Psoas muscle (tissue), 8 donors: ENCODE data around the gene RACGAP1. TPM values are rescaled to one million over a fixed set of nuclear protein-coding genes. Genes with fewer than 3 reads are reported as not detected.

ENCODE experiments used
- ATAC-seq, 4 donors: fragments of 200-7000 bp; cut with Tn5 transposase; one replicate each; pipeline ENCODE4 v1.9.1; 2020; ENCODE audit warnings: moderate library complexity in 3 of 4, mild to moderate bottlenecking in 2 of 4
- DNase-seq, 2 donors: peaks; one replicate each; pipeline ENCODE4 v3.0.0-alpha.2; 2020
- H3K27ac ChIP-seq: fragments of 200-600 bp; one replicate; pipeline ENCODE4 v1.8.0; 2022
- H3K27me3 ChIP-seq, 3 donors: fragments of 200-600 bp in 1 of 3; one replicate each; pipeline versions ENCODE4 v1.6.1 to v1.8.0; 2013 to 2022; ENCODE audit warnings: low read length in 2 of 3, mild to moderate bottlenecking in 2 of 3, moderate library complexity in 1 of 3; ENCODE audit not compliant: insufficient read depth in 3 of 3
- H3K36me3 ChIP-seq, 2 donors: fragments of 200-600 bp in 1 of 2; one replicate each; pipeline versions ENCODE4 v1.6.1 to v1.8.0; 2013 to 2022; ENCODE audit warnings: low read depth in 1 of 2, mild to moderate bottlenecking in 1 of 2, moderate library complexity in 1 of 2; ENCODE audit not compliant: insufficient read depth in 1 of 2
- H3K4me1 ChIP-seq: fragments of 200-600 bp; one replicate; pipeline ENCODE4 v1.8.0; 2022
- H3K4me3 ChIP-seq: fragments of 200-600 bp; one replicate; pipeline ENCODE4 v1.8.0; 2022; ENCODE audit warnings: mild to moderate bottlenecking
- H3K9me3 ChIP-seq: fragments of 200-600 bp; one replicate; pipeline ENCODE4 v1.8.0; 2022
- CTCF ChIP-seq: fragments of 200-600 bp; IDR thresholded peaks from one replicate; pipeline ENCODE4 v1.8.0; 2022; ENCODE audit warnings: antibody characterized with exemption
- WGBS, 3 donors: extraction: QIAGEN DNeasy Blood & Tissue Kit; methylation state at CpG; one replicate each; pipeline versions ENCODE4 v1.1.6 to v1.1.7; 2013; 5-methylcytosine and 5-hydroxymethylcytosine counted together
- intact Hi-C, 2 donors: fragments of 100-400 bp; cut with DNase I; formaldehyde crosslinking; loops; one replicate each; pipeline versions ENCODE4 v1.11.0 to v1.14.2; 2022
- long read RNA-seq, 2 donors: library from polyadenylated mRNA; unstranded; transcript quantifications; one replicate each; pipeline ENCODE4 v2.0.0, GENCODE V29; 2021
- polyA plus RNA-seq, 3 donors: library from polyadenylated mRNA; stranded (reverse); fragments of 200-250 nt; gene quantifications; one replicate each; pipeline ENCODE4 v1.2.3, GENCODE V29; 2013
- total RNA-seq, 4 donors: library from RNA; stranded (reverse); fragmentation: NEBNext Ultra II Directional in 2 of 4; extraction: Animal tissue kit (Norgen Biotek cat#: 25700) in 2 of 4; gene quantifications; one replicate each; pipeline versions ENCODE4 v1.2.1 to v1.2.4, GENCODE V29; 2021 to 2023
- donor health status: healthy with polysubstance abuse.
- donor health status: DM: no; HTN: no; CAD: no; lungs with moderate emphysema.
- donor health status: Bipolar disorder and iron deficiency.
- donor health status: healthy.
- donor health status: DM: yes; HTN: yes; CAD: no.
- donor health status: DM: no; HTN: no; CAD: no.
- donor health status: DM: no; HTN: no; CAD: no.
- donor health status: DM: yes; HTN: yes; CAD: no.

Gene RACGAP1
- total RNA-seq (1 to 10 TPM; 4.6 to 6.1 (median 5.2) TPM), polyA plus RNA-seq (10 to 100 TPM in 1 of 3 donors, 1 to 10 TPM in 2; 3.4 to 15.3 (median 5.5) TPM)
- long read RNA-seq, donor 1, result 0 reads
- long read RNA-seq, donor 2, result 0 reads

GRCh38 chr12:50025187-50026059, at the start of gene RACGAP1:
Gene RACGAP1, minus strand, starts transcription at chr12:50025494. Its CDS starts 8,779 bp downstream, at chr12:50016715.
- WGBS, 3 donors, result 4 to 5% (median 5%) methylated on average over 47 of the region's 47 CpGs
- Histone ChIP-seq H3K27ac (peak within 1 kb of the TSS; percentile 32), H3K4me3 (peak within 1 kb of the TSS; percentile 76), H3K4me1 (no peaks in the 10 kb centered on the region), H3K9me3 (no peaks in the 10 kb centered on the region), H3K36me3 (no peaks in the 10 kb centered on the region), H3K27me3 (no peaks in the 10 kb centered on the region)
- intact Hi-C loops, result no loop called here
- no peak for TF ChIP-seq CTCF
- ATAC-seq, result peak; percentile 100
- peak; percentile 94 to 97 for DNase-seq

GRCh38 chr12:50073712-50074111, 48.4 kb upstream of the RACGAP1 start:
- Histone ChIP-seq H3K27ac (no peak overlapping the region), H3K4me1 (peaks cover 4% of the 10 kb centered on the region), H3K9me3 (no peaks in the 10 kb centered on the region), H3K27me3 (no peaks in the 10 kb centered on the region), H3K4me3 (no peak overlapping the region), H3K36me3 (no peaks in the 10 kb centered on the region)
- 75 to 82% (median 81%) methylated on average over 10 of the region's 10 CpGs for WGBS, 3 donors
- intact Hi-C loops, result loop anchor here (1.0 to 5.0 kb wide), 3 partner anchors 30 to 201 kb away; no protein-coding TSS in a partner anchor
- no peak for TF ChIP-seq CTCF
- DNase-seq, result no peak
- no peak for ATAC-seq

- no peak for DNase-seq
- no peak overlapping the region for H3K4me3 ChIP-seq
- WGBS, 3 donors, result 75 to 92% (median 82%) methylated on average over 6 to 7 of the region's 7 CpGs
- peaks cover 4% of the 10 kb centered on the region for H3K4me1 ChIP-seq
- no peak for TF ChIP-seq CTCF
- no peaks in the 10 kb centered on the region for H3K27me3 ChIP-seq
- H3K36me3 ChIP-seq, result no peaks in the 10 kb centered on the region
- no peaks in the 10 kb centered on the region for H3K9me3 ChIP-seq
- no peak for ATAC-seq
- no peak overlapping the region for H3K27ac ChIP-seq
- intact Hi-C loops, result loop anchor here (1.0 to 5.0 kb wide), 3 partner anchors 30 to 201 kb away; no protein-coding TSS in a partner anchor
These were observed 47.9 kb upstream of the RACGAP1 start for GRCh38 chr12:50073206-50073605.

- no peak for TF ChIP-seq CTCF
- ATAC-seq (no peak), DNase-seq (no peak)
- H3K27ac ChIP-seq, result no peak overlapping the region
- H3K4me1 ChIP-seq, result peaks cover 4% of the 10 kb centered on the region
- WGBS, 3 donors, result 68 to 72% (median 69%) methylated on average over 10 of the region's 10 CpGs
- H3K36me3 ChIP-seq, result no peaks in the 10 kb centered on the region
- no peaks in the 10 kb centered on the region for H3K9me3 ChIP-seq
- intact Hi-C loops, result loop anchor here (5.0 kb wide), 2 partner anchors 105 to 200 kb away; no protein-coding TSS in a partner anchor
- no peak overlapping the region for H3K4me3 ChIP-seq
- H3K27me3 ChIP-seq, result no peaks in the 10 kb centered on the region
These were observed 47.1 kb upstream of the RACGAP1 start for GRCh38 chr12:50072198-50072907.
